ENCODE results near the gene RTL1.

The RTL1 gene

DNA sequence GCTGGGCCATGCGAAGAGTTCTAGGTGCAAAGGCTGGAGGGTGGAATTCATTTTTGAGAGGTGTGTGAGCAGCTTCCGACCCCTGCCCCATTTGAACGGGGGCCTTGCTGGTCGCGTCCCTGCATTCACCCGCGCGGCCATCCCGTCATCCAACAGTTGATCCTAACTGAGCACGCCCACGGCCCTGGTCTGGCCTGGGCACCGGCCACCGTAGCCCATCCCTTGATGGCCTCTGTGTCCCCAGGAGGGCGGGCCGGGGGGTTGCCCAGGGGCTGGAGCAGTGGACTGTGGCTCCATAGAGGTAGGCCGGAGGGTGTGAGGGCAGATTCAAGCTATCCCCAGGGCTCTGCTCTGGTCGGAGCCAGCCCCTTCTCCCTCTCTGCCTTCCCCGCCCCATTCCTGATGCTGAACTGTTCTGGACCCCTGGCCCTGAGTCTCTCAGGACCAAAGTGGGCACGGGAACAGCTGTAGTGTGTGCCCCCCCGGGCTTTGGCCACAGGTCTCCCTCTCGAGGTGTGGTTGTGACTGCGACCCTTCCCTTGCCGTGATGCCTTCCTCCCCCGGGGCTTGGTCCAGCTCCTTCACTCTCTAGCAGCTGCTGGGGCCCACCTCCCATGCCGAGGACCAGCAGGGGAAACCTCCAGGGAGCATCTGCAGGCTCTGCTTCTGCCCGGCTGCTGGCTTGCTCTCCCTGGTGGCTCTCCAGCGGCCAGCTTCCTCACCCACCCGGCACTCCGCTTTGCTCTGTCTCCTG lies 68.6 kb downstream of the RTL1 start:
- DNase-seq (ENCODE audit: low spot score) = no peak

DNA sequence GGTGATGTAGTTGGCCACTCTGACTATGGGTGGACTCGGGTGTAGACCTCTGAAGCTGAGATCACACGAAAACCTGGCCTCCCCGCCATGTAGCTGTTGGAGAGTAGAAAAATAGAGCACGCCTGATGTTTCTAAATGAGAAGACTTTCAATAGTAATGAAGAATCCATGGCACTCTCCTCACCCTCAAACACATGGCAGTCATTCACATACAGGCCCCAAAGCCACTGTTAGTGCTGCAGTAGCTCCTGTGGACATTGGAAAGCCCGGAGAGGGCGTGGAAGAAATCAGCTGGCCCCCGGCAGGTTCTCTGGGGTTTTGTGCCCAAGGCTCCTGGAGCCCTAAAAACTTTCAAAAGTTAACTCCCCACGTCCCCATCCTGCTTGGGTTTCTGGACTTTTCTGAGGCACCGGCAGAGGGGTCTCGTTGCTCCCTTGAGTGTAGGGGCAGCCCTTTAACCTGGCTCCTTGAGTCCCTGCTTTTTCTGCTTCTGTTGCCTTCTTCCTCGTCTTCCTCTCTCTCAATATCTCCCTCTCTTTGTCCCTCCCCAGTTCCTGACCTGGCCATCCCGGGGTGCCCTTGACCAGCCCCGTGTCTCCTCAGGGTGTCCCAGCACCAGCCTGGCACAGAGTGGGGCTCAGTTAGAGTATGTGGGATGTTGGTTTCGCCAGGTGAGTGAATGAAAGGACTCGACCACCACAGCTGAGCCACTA lies 69.3 kb downstream of the RTL1 start:
- no peak for DNase-seq (ENCODE audit: low spot score)

DNA sequence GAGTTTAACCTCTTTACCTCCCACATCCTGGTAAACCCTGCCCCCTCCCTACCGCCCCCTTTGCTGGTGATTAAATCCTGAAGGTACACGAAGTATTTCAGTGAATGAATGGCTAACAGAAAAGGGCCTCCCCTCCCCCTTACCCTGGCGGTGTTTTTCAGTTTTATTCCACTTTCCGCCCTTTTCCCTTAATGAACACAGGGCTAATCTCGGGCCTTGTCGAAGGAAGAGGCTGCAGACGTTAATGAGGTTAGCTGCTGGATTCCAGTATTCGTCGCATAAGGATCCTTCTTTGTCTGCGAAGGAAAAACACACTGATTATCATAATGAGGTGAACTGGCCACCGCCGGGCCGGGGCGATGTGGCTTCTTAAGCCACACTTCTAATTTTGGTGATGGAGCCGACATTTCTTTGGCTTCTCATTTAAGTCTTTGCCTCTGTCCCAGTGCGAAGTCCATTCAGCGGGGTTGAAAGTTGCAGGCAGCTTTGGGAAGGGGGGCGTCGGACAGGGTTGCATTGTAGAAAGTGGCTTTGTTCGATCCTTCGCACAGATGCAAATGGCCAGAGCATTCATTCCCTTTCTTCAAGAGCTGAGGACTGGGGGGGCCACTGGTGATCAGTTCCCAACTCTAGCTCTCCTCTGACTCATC lies 71.1 kb downstream of the RTL1 start:
- DNase-seq (ENCODE audit: low spot score) = no peak

DNA sequence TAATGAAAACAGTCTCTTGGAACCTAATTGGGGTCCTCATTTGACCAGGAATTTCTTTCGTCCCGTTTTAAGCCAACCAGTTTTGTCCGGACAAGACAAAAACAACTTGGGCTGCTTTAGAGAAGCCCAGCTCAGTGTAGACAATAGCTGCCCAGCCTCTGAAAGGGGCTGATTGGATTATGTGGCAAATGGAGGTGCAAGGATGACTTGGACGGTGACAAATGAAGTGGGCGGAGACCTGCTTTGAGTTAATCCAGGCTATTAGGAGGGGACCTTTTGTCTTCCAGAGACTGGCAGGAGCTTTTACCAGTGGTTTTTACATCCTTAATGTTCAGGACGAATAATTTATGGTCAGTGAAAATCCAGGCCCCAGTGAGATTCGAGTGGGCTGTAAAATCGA lies 72.8 kb downstream of the RTL1 start:
- no peak for DNase-seq (ENCODE audit: low spot score)

Measured in Ammon's horn (tissue), 1 donor.